Breast epithelium (tissue), 4 donors: ENCODE data around the gene CCDC188. TPM values are rescaled to one million over a fixed set of nuclear protein-coding genes. Genes with fewer than 3 reads are reported as not detected.

Source experiments
- DNase-seq, 2 donors: peaks; one replicate each; pipeline ENCODE4 v3.0.0-alpha.2; 2019; ENCODE audit warnings: low spot score in 2 of 2
- H3K27ac ChIP-seq, 2 donors: fragments of 200-600 bp; sonication (generic) in 1 of 2; one replicate each; pipeline ENCODE4 v1.5.1; 2016 to 2019; ENCODE audit warnings: mild to moderate bottlenecking in 1 of 2
- H3K27me3 ChIP-seq, 2 donors: fragments of 200-600 bp; sonication (generic) in 1 of 2; one replicate each; pipeline versions ENCODE4 v1.5.1 to v1.6.0; 2017 to 2019; ENCODE audit warnings: control low read depth in 1 of 2, mild to moderate bottlenecking in 1 of 2
- H3K36me3 ChIP-seq: fragments of 200-600 bp; one replicate; pipeline ENCODE4 v1.5.1; 2019
- H3K4me1 ChIP-seq, 2 donors: fragments of 200-600 bp; sonication (generic); one replicate each; pipeline ENCODE4 v1.5.1; 2016 to 2019; ENCODE audit warnings: control low read depth in 1 of 2
- H3K4me3 ChIP-seq, 3 donors: fragments of 200-600 bp; sonication (generic); 1 replicate in 2 of 3; 2 replicates in 1 of 3; pipeline ENCODE4 v1.5.1; 2016 to 2019; ENCODE audit warnings: mild to moderate bottlenecking in 3 of 3, moderate library complexity in 2 of 3
- H3K9me3 ChIP-seq, 2 donors: fragments of 200-600 bp; sonication (generic) in 1 of 2; one replicate each; pipeline ENCODE4 v1.5.1; 2016 to 2019; ENCODE audit warnings: control low read depth in 1 of 2
- CTCF ChIP-seq, 3 donors: fragments of 450-650 bp; IDR thresholded peaks; one replicate each; pipeline ENCODE4 v1.5.1; 2016 to 2017; ENCODE audit warnings: antibody characterized with exemption in 3 of 3, mild to moderate bottlenecking in 3 of 3, moderate library complexity in 3 of 3
- POLR2A ChIP-seq: fragments of 450-650 bp; IDR thresholded peaks from one replicate; pipeline ENCODE4 v1.6.1; 2016; ENCODE audit warnings: antibody characterized with exemption, mild to moderate bottlenecking, moderate library complexity
- POLR2AphosphoS5 ChIP-seq, 3 donors: sonication (generic); formaldehyde crosslinking; IDR thresholded peaks; one replicate each; pipeline ENCODE4 v1.6.1; 2017; ENCODE audit warnings: antibody characterized with exemption in 3 of 3
- intact Hi-C: fragments of 100-400 bp; cut with DNase I; formaldehyde crosslinking; loops from one replicate; pipeline ENCODE4 v1.15.1; 2023; ENCODE audit warnings: low total_unique reads
- total RNA-seq, 3 donors: library from RNA; depleted of rRNA; stranded (reverse); fragments of >200 nt; gene quantifications; one replicate each; pipeline ENCODE4 v1.1.0, GENCODE V29; 2016

The CCDC188 gene
- total RNA-seq, 3 donors from 2014 or later = 0.66 TPM; not detected in 2

DNA sequence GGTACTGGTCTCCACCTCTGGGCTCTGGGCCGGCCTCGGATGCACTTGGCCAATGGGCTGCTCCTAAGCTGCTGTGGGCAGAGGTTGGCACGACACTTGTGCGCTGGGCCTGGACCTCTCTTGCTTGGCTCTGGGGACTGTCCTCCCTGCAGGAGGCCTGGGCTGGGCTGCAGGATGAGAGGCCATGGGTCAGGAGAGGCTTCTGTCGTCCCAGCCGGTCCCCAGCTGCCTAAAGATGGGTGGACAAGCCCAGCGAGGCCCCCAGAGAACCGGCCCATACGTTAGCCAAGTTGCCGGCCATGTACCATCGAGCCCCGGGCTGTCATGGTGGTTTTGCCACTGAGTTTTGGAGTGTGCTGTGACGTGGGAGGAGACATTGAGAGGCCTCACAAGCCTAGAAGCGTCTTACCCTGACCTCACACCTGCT is 1.6 kb upstream of the CCDC188 start:
- TF ChIP-seq POLR2A (no peak), CTCF (IDR thresholded peaks at IDR 0.05) (no peak), POLR2AphosphoS5 (IDR thresholded peaks at IDR 0.05) (no peak)
- H3K4me3 ChIP-seq = no peak overlapping the region
- H3K9me3 ChIP-seq = no peaks in the 10 kb centered on the region
- no peak overlapping the region for H3K27ac ChIP-seq
- H3K4me1 ChIP-seq = no peaks in the 10 kb centered on the region
- DNase-seq = no peak
- intact Hi-C loops = no loop called here
- peaks cover 0 to 8% of the 10 kb centered on the region in 2 donors for H3K27me3 ChIP-seq
- no peaks in the 10 kb centered on the region for H3K36me3 ChIP-seq

DNA sequence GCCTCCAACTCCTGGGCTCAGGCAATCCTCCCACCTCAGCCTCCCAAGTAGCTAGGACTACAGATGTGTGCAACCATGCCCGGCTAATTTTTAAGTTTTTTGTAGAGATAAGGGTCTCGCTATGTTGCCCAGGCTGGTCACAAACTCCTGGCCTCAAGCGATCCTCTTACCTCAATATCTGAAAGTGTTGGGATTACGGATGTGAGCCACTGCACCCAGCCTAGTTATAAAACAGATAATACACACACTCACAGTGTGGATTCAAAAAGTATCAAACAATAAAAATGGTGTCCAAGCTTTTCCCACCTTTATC is 377 bp upstream of the CCDC188 start:
- Histone ChIP-seq H3K36me3 (no peaks in the 10 kb centered on the region), H3K9me3 (no peaks in the 10 kb centered on the region), H3K27me3 (peaks cover 0 to 4% of the 10 kb centered on the region in 2 donors), H3K4me3 (no peak overlapping the region), H3K27ac (no peak overlapping the region), H3K4me1 (no peaks in the 10 kb centered on the region)
- intact Hi-C loops = no loop called here
- no peak for DNase-seq
- no peak for TF ChIP-seq POLR2AphosphoS5 (IDR thresholded peaks at IDR 0.05)
- no peak for TF ChIP-seq CTCF (IDR thresholded peaks at IDR 0.05)
- no peak for TF ChIP-seq POLR2A

- no peaks in the 10 kb centered on the region for H3K9me3 ChIP-seq
- TF ChIP-seq CTCF (IDR thresholded peaks at IDR 0.05) (no peak), POLR2A (no peak), POLR2AphosphoS5 (IDR thresholded peaks at IDR 0.05) (no peak)
- intact Hi-C loops = no loop called here
- H3K27ac ChIP-seq = no peak overlapping the region
- no peaks in the 10 kb centered on the region for H3K27me3 ChIP-seq
- DNase-seq = no peak
- no peaks in the 10 kb centered on the region for H3K36me3 ChIP-seq
- no peaks in the 10 kb centered on the region for H3K4me1 ChIP-seq
- H3K4me3 ChIP-seq = no peak overlapping the region
These were observed 1.3 kb downstream of the CCDC188 start for GRCh38 chr22:20149257-20150250.

GRCh38 chr22:20148414-20148813 is 2.4 kb downstream of the CCDC188 start:
- no peak for DNase-seq
- no peak overlapping the region for H3K27ac ChIP-seq
- no peaks in the 10 kb centered on the region for H3K4me1 ChIP-seq
- no peaks in the 10 kb centered on the region for H3K36me3 ChIP-seq
- H3K4me3 ChIP-seq = no peak overlapping the region
- TF ChIP-seq CTCF (IDR thresholded peaks at IDR 0.05) (no peak), POLR2A (no peak), POLR2AphosphoS5 (IDR thresholded peaks at IDR 0.05) (no peak)
- no peaks in the 10 kb centered on the region for H3K27me3 ChIP-seq
- intact Hi-C loops = no loop called here
- H3K9me3 ChIP-seq = no peaks in the 10 kb centered on the region

DNA sequence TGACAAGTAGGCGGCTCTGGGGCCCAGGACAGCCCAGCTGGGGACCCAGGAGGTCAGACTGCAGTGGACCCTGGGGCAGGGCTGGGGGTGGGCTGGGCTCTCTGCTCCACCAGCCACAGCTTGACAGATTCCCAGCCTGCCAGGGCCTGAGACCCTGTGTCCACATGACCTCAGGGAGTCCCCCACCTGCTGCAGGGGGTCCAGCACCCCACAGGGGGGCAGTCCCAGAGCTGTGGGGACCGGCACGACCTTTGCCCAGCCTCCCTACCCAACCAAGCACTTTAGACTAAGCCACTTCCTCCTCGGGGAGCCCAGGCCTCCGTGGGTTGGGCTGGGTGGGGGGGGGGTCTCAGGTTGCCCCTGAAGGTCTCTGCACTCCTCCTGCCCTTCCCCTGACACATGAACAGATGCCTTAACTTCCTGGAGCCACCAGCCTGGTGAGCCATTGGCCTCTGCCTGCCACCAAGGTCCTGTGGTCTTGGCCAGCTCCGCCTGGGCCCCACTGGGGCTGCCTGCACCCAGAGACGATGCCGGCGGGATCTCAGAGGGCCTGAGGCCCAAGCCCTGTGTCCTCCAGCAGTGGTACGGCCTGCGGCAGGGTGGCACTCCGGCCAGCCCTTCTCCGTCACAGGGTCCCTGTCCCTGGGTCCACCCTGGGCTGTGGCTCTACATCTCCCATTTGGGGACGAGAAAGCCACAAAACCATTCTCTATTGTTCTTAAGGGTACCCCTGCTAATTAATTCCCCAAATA is 3.4 kb downstream of the CCDC188 start:
- H3K27ac ChIP-seq = no peak overlapping the region
- H3K4me1 ChIP-seq = no peaks in the 10 kb centered on the region
- no peak for DNase-seq
- H3K36me3 ChIP-seq = no peaks in the 10 kb centered on the region
- H3K27me3 ChIP-seq = no peaks in the 10 kb centered on the region
- no peak overlapping the region for H3K4me3 ChIP-seq
- intact Hi-C loops = no loop called here
- TF ChIP-seq POLR2AphosphoS5 (IDR thresholded peaks at IDR 0.05) (no peak), POLR2A (no peak), CTCF (IDR thresholded peaks at IDR 0.05) (no peak)
- H3K9me3 ChIP-seq = no peaks in the 10 kb centered on the region
